ENCODE results near the gene ASCL1.

The ASCL1 gene

GRCh38 chr12:102920271-102920670 is 37.2 kb upstream of the ASCL1 start:
- no peaks in the 10 kb centered on the region for H3F3A ChIP-seq (ENCODE audit: insufficient read depth)
- no peaks in the 10 kb centered on the region for H3K27me3 ChIP-seq (ENCODE audit: low read length)
- no peak overlapping the region for H3K27ac ChIP-seq (ENCODE audit: low read depth, low read length)
- H3K9me2 ChIP-seq (replicated peaks; ENCODE audit: insufficient read depth, low read length): no peaks in the 10 kb centered on the region
- H3K4me3 ChIP-seq (ENCODE audit: insufficient read depth, low read length, poor library complexity, severe bottlenecking): no peak overlapping the region
- no peak overlapping the region for H3K9ac ChIP-seq (ENCODE audit: low read length)
- H3K9me3 ChIP-seq (ENCODE audit: insufficient read depth, low read length): no peaks in the 10 kb centered on the region
- H2AFZ ChIP-seq (ENCODE audit: low read depth, low read length, severe bottlenecking): no peak overlapping the region
- H4K20me1 ChIP-seq (ENCODE audit: low read depth, low read length): no peaks in the 10 kb centered on the region
- H3K36me3 ChIP-seq (ENCODE audit: low read length): no peaks in the 10 kb centered on the region
- H3K79me2 ChIP-seq (ENCODE audit: insufficient read depth, low read length): no peaks in the 10 kb centered on the region
- no peak overlapping the region for H3K4me2 ChIP-seq (ENCODE audit: low read depth, low read length, poor library complexity, severe bottlenecking)
- TF ChIP-seq CTCF (IDR thresholded peaks at IDR 0.05; ENCODE audit: insufficient read depth, low read length, poor library complexity, severe bottlenecking) (no peak), EZH2phosphoT487 (conservative IDR thresholded peaks at IDR 0.05; ENCODE audit: low read length) (no peak)

- no peak overlapping the region for H3K27ac ChIP-seq (ENCODE audit: low read depth, low read length)
- H3K9ac ChIP-seq (ENCODE audit: low read length): no peak overlapping the region
- H3K4me3 ChIP-seq (ENCODE audit: insufficient read depth, low read length, poor library complexity, severe bottlenecking): no peak overlapping the region
- H3K9me3 ChIP-seq (ENCODE audit: insufficient read depth, low read length): no peaks in the 10 kb centered on the region
- H3K4me2 ChIP-seq (ENCODE audit: low read depth, low read length, poor library complexity, severe bottlenecking): no peak overlapping the region
- no peak for TF ChIP-seq CTCF (IDR thresholded peaks at IDR 0.05; ENCODE audit: insufficient read depth, low read length, poor library complexity, severe bottlenecking)
- no peak for TF ChIP-seq EZH2phosphoT487 (conservative IDR thresholded peaks at IDR 0.05; ENCODE audit: low read length)
- H3K9me2 ChIP-seq (replicated peaks; ENCODE audit: insufficient read depth, low read length): no peaks in the 10 kb centered on the region
- no peaks in the 10 kb centered on the region for H3F3A ChIP-seq (ENCODE audit: insufficient read depth)
- no peaks in the 10 kb centered on the region for H3K36me3 ChIP-seq (ENCODE audit: low read length)
- H4K20me1 ChIP-seq (ENCODE audit: low read depth, low read length): no peaks in the 10 kb centered on the region
- no peaks in the 10 kb centered on the region for H3K27me3 ChIP-seq (ENCODE audit: low read length)
- no peak overlapping the region for H2AFZ ChIP-seq (ENCODE audit: low read depth, low read length, severe bottlenecking)
- no peaks in the 10 kb centered on the region for H3K79me2 ChIP-seq (ENCODE audit: insufficient read depth, low read length)
These were observed 36.2 kb upstream of the ASCL1 start for GRCh38 chr12:102921240-102921639.

GRCh38 chr12:102927220-102927619 is 30.3 kb upstream of the ASCL1 start:
- TF ChIP-seq CTCF (IDR thresholded peaks at IDR 0.05; ENCODE audit: insufficient read depth, low read length, poor library complexity, severe bottlenecking) (no peak), EZH2phosphoT487 (conservative IDR thresholded peaks at IDR 0.05; ENCODE audit: low read length) (no peak)
- Histone ChIP-seq H3K27ac (ENCODE audit: low read depth, low read length) (no peak overlapping the region), H3K27me3 (ENCODE audit: low read length) (no peaks in the 10 kb centered on the region)

More at GRCh38 chr12:102927220-102927619, 30.3 kb upstream of the ASCL1 start:
- no peaks in the 10 kb centered on the region for H3K9me2 ChIP-seq (replicated peaks; ENCODE audit: insufficient read depth, low read length)
- no peaks in the 10 kb centered on the region for H3K36me3 ChIP-seq (ENCODE audit: low read length)
- no peaks in the 10 kb centered on the region for H4K20me1 ChIP-seq (ENCODE audit: low read depth, low read length)
- H2AFZ ChIP-seq (ENCODE audit: low read depth, low read length, severe bottlenecking): no peak overlapping the region
- H3K9me3 ChIP-seq (ENCODE audit: insufficient read depth, low read length): no peaks in the 10 kb centered on the region
- H3F3A ChIP-seq (ENCODE audit: insufficient read depth): no peaks in the 10 kb centered on the region
- no peaks in the 10 kb centered on the region for H3K79me2 ChIP-seq (ENCODE audit: insufficient read depth, low read length)
- H3K4me3 ChIP-seq (ENCODE audit: insufficient read depth, low read length, poor library complexity, severe bottlenecking): no peak overlapping the region
- H3K4me2 ChIP-seq (ENCODE audit: low read depth, low read length, poor library complexity, severe bottlenecking): no peak overlapping the region
- no peak overlapping the region for H3K9ac ChIP-seq (ENCODE audit: low read length)

All from SU-DHL-6 (cell line).